CD14-positive monocyte (primary cell): Measurements from ENCODE around the gene ABCB9. TPM values are rescaled to one million over a fixed set of nuclear protein-coding genes. Genes with fewer than 3 reads are reported as not detected.

Experiments
- DNase-seq, 3 donors: peaks; one replicate each; pipeline ENCODE4 v3.0.0-alpha.2; 2011 to 2022
- H2AFZ ChIP-seq: 2 replicates; pipeline ENCODE4 v1.6.0; 2012; ENCODE audit warnings: mild to moderate bottlenecking, low read depth, low read length, inconsistent platforms; ENCODE audit not compliant: insufficient read depth, poor library complexity, severe bottlenecking
- H3K27ac ChIP-seq, 2 donors: 1 replicate in 1 of 2; 2 replicates in 1 of 2; pipeline ENCODE4 v1.5.1; 2012 to 2013; ENCODE audit warnings: low read length in 2 of 2, control low read depth in 1 of 2, inconsistent platforms in 1 of 2, low read depth in 1 of 2, mild to moderate bottlenecking in 1 of 2
- H3K27me3 ChIP-seq, 2 donors: one replicate each; pipeline versions ENCODE4 v1.6.0 to v1.6.1; 2011 to 2013; ENCODE audit warnings: low read length in 2 of 2; ENCODE audit not compliant: control insufficient read depth in 2 of 2, insufficient read depth in 2 of 2
- H3K36me3 ChIP-seq, 2 donors: replicated peaks in 1 of 2; 1 replicate in 1 of 2; 2 replicates in 1 of 2; pipeline versions ENCODE4 v1.5.1 to v1.6.1; 2012 to 2013; ENCODE audit warnings: low read length in 2 of 2, control low read depth in 1 of 2, inconsistent platforms in 1 of 2, mild to moderate bottlenecking in 1 of 2; ENCODE audit not compliant: insufficient read depth in 2 of 2, control insufficient read depth in 1 of 2
- H3K4me1 ChIP-seq, 2 donors: 1 replicate in 1 of 2; 2 replicates in 1 of 2; pipeline versions ENCODE4 v1.5.1 to v1.6.1; 2012 to 2013; ENCODE audit warnings: low read length in 2 of 2, control low read depth in 1 of 2, inconsistent platforms in 1 of 2, mild to moderate bottlenecking in 1 of 2, moderate library complexity in 1 of 2; ENCODE audit not compliant: insufficient read depth in 2 of 2, control insufficient read depth in 1 of 2
- H3K4me2 ChIP-seq: replicated peaks from 2 replicates; pipeline ENCODE3; 2012; ENCODE audit warnings: low read length, moderate library complexity, mild to moderate bottlenecking; ENCODE audit not compliant: poor library complexity, severe bottlenecking; ENCODE audit errors: extremely low read depth
- H3K4me3 ChIP-seq, 3 experiments: fragments of 200-600 bp in 1 of 3; sonication (generic) in 1 of 3; replicated peaks in 1 of 3; 1 replicate in 2 of 3; 2 replicates in 1 of 3; pipeline ENCODE4 v1.5.1; 2011 to 2013; ENCODE audit warnings: low read length in 3 of 3, mild to moderate bottlenecking in 3 of 3, control low read depth in 2 of 3, low read depth in 2 of 3, inconsistent platforms in 1 of 3, moderate library complexity in 1 of 3
- H3K79me2 ChIP-seq: 2 replicates; pipeline ENCODE4 v1.6.0; 2012; ENCODE audit warnings: mild to moderate bottlenecking, control low read depth, inconsistent platforms, low read length, moderate library complexity; ENCODE audit not compliant: insufficient read depth
- H3K9ac ChIP-seq: 2 replicates; pipeline ENCODE4 v1.6.0; 2017; ENCODE audit warnings: low read length, mild to moderate bottlenecking; ENCODE audit not compliant: insufficient read depth, poor library complexity, severe bottlenecking
- H3K9me3 ChIP-seq, 2 donors: replicated peaks in 1 of 2; 1 replicate in 1 of 2; 2 replicates in 1 of 2; pipeline versions ENCODE4 v1.5.1 to v1.6.1; 2012 to 2013; ENCODE audit warnings: low read length in 2 of 2, control low read depth in 1 of 2; ENCODE audit not compliant: control insufficient read depth in 1 of 2, insufficient read depth in 1 of 2
- H4K20me1 ChIP-seq: 2 replicates; pipeline ENCODE4 v1.6.0; 2012; ENCODE audit warnings: mild to moderate bottlenecking, low read length, control low read depth, moderate library complexity; ENCODE audit not compliant: insufficient read depth
- H3K27ac Mint-ChIP-seq, 7 donors: one replicate each; pipeline ENCODE4 v1.8.0; 2020; ENCODE audit warnings: mild to moderate bottlenecking in 7 of 7, mixed read lengths in 7 of 7, moderate library complexity in 6 of 7, inconsistent platforms in 2 of 7
- H3K27me3 Mint-ChIP-seq, 3 donors: one replicate each; pipeline ENCODE4 v1.8.0; 2021 to 2022; ENCODE audit warnings: low read depth in 3 of 3, mild to moderate bottlenecking in 3 of 3, mixed read lengths in 3 of 3, moderate library complexity in 3 of 3, inconsistent platforms in 1 of 3
- H3K36me3 Mint-ChIP-seq, 2 donors: one replicate each; pipeline ENCODE4 v1.8.0; 2020; ENCODE audit warnings: mixed read lengths in 2 of 2, inconsistent platforms in 1 of 2, mild to moderate bottlenecking in 1 of 2
- H3K4me1 Mint-ChIP-seq: one replicate; pipeline ENCODE4 v1.8.0; 2020; ENCODE audit warnings: mild to moderate bottlenecking, mixed read lengths
- H3K4me3 Mint-ChIP-seq, 2 donors: one replicate each; pipeline ENCODE4 v1.8.0; 2020; ENCODE audit warnings: mild to moderate bottlenecking in 2 of 2, mixed read lengths in 2 of 2, moderate library complexity in 1 of 2
- H3K9me3 Mint-ChIP-seq, 7 donors: one replicate each; pipeline ENCODE4 v1.8.0; 2020 to 2022; ENCODE audit warnings: mixed read lengths in 7 of 7, mild to moderate bottlenecking in 6 of 7, moderate library complexity in 6 of 7, inconsistent platforms in 2 of 7
- WGBS: methylation state at CpG from one replicate; pipeline ENCODE4 v1.1.5; 2013; ENCODE audit warnings: missing lambda C conversion rate; ENCODE audit not compliant: insufficient coverage; 5-methylcytosine and 5-hydroxymethylcytosine counted together
- intact Hi-C, 2 donors: fragments of 100-400 bp; cut with micrococcal nuclease; formaldehyde crosslinking; loops; one replicate each; pipeline versions ENCODE4 v1.15.0 to v1.15.1; 2023
- polyA plus RNA-seq, 3 donors: library from polyadenylated mRNA; depleted of rRNA in 1 of 3; unstranded in 2 of 3; stranded (reverse) in 1 of 3; fragments of 300-500 nt in 2 of 3; fragments of >200 nt in 1 of 3; fragmentation: Illumina TruSeq in 2 of 3; gene quantifications; 1 replicate in 2 of 3; 2 replicates in 1 of 3; pipeline ENCODE4 v1.2.3, GENCODE V29; 2012 to 2021
- TF ChIP-seq, protein P1 (sequence below): fragments of 200-600 bp; IDR thresholded peaks from one replicate; pipeline ENCODE4 v1.8.0; 2022; ENCODE audit warnings: antibody characterized with exemption, mild to moderate bottlenecking

ABCB9 gene
- polyA plus RNA-seq, 3 donors = 0.14 to 1.2 (median 0.22) TPM

- 97% methylated on average over 9 of the region's 10 CpGs for WGBS
- Histone ChIP-seq H3K9ac (no peak overlapping the region), H2AFZ (no peak overlapping the region), H3K27me3 (no peaks in the 10 kb centered on the region), H3K4me1 (no peaks in the 10 kb centered on the region), H4K20me1 (no peaks in the 10 kb centered on the region), H3K27ac (no peak overlapping the region), H3K4me3 (no peak overlapping the region), H3K79me2 (no peaks in the 10 kb centered on the region), H3K36me3 (no peaks in the 10 kb centered on the region), H3K9me3 (no peaks in the 10 kb centered on the region), H3K4me2 (no peak overlapping the region)
- intact Hi-C loops = no loop called here
- Mint-ChIP-seq H3K4me1 (no peaks in the 10 kb centered on the region), H3K27me3 (peaks cover 0 to 2% (median 0%) of the 10 kb centered on the region in 3 donors), H3K9me3 (no peaks in the 10 kb centered on the region), H3K4me3 (no peak overlapping the region), H3K27ac (no peak overlapping the region), H3K36me3 (no peaks in the 10 kb centered on the region)
- no peak for DNase-seq
- TF ChIP-seq, protein P1, sequence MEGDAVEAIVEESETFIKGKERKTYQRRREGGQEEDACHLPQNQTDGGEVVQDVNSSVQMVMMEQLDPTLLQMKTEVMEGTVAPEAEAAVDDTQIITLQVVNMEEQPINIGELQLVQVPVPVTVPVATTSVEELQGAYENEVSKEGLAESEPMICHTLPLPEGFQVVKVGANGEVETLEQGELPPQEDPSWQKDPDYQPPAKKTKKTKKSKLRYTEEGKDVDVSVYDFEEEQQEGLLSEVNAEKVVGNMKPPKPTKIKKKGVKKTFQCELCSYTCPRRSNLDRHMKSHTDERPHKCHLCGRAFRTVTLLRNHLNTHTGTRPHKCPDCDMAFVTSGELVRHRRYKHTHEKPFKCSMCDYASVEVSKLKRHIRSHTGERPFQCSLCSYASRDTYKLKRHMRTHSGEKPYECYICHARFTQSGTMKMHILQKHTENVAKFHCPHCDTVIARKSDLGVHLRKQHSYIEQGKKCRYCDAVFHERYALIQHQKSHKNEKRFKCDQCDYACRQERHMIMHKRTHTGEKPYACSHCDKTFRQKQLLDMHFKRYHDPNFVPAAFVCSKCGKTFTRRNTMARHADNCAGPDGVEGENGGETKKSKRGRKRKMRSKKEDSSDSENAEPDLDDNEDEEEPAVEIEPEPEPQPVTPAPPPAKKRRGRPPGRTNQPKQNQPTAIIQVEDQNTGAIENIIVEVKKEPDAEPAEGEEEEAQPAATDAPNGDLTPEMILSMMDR = no peak
These were observed 27.9 kb upstream of the ABCB9 start for GRCh38 chr12:122994140-122994675.

DNA sequence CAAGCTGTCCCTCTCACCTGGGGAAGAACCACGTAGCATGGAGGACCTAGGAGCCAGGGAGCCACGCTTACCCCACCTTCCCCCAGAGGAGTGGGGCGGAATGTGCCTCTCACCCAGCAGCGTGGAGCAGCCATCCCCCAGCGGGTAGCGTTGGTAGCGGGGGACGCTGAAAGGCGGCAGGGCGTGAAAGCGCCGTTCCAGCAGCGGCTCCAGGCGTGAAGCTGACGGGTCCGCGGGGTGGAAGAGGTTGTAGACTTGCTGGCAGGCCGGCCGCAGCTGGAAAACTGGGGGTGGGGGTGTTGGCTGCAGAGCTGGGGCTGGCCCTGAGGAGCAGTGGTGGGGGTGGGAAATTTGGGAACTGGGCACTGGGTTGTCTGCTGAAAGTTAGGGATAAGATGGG, 26.1 kb upstream of the ABCB9 start:
- Histone ChIP-seq H3K27me3 (no peaks in the 10 kb centered on the region), H3K4me2 (no peak overlapping the region), H2AFZ (no peak overlapping the region), H3K36me3 (no peaks in the 10 kb centered on the region), H3K27ac (no peak overlapping the region), H3K79me2 (no peaks in the 10 kb centered on the region), H3K9ac (no peak overlapping the region), H3K9me3 (no peaks in the 10 kb centered on the region), H3K4me3 (no peak overlapping the region), H4K20me1 (no peaks in the 10 kb centered on the region), H3K4me1 (no peaks in the 10 kb centered on the region)
- DNase-seq = no peak
- Mint-ChIP-seq H3K36me3 (no peaks in the 10 kb centered on the region), H3K9me3 (no peaks in the 10 kb centered on the region), H3K4me3 (no peak overlapping the region), H3K4me1 (no peaks in the 10 kb centered on the region), H3K27ac (no peak overlapping the region), H3K27me3 (peaks cover 0 to 2% (median 0%) of the 10 kb centered on the region in 3 donors)
- intact Hi-C loops = no loop called here
- WGBS = 92% methylated on average over 14 of the region's 19 CpGs
- TF ChIP-seq, protein P1 = no peak
